ENCODE data around the gene DKK3.
A peak's percentile ranks its signal among the peaks of the same experiment; 100 is the strongest.

Gene DKK3

GRCh38 chr11:12003336-12003735 lies 5.1 kb downstream of the DKK3 start:
- DNase-seq = no peak

GRCh38 chr11:12001186-12001585 lies 7.2 kb downstream of the DKK3 start:
- peak; percentile 91 for DNase-seq

- no peak for DNase-seq
Observed at GRCh38 chr11:11998091-11998781, 10.2 kb downstream of the DKK3 start.

- DNase-seq = no peak
Observed at GRCh38 chr11:11997049-11997322, 11.4 kb downstream of the DKK3 start.

- DNase-seq = no peak
Observed at GRCh38 chr11:11996321-11997048, 11.9 kb downstream of the DKK3 start.

GRCh38 chr11:11995601-11996000 lies 12.8 kb downstream of the DKK3 start:
- no peak for DNase-seq

- no peak for DNase-seq
Observed at GRCh38 chr11:11993839-11994238, 14.6 kb downstream of the DKK3 start.

- no peak for DNase-seq
Observed at GRCh38 chr11:11992257-11993212, 15.9 kb downstream of the DKK3 start.

GRCh38 chr11:11989774-11990744 lies 18.4 kb downstream of the DKK3 start:
- DNase-seq = no peak

GRCh38 chr11:11988681-11989261 lies 19.7 kb downstream of the DKK3 start:
- no peak for DNase-seq

- no peak for DNase-seq
Observed at GRCh38 chr11:11988099-11988651, 20.3 kb downstream of the DKK3 start.

GRCh38 chr11:11987503-11988022 lies 20.9 kb downstream of the DKK3 start:
- no peak for DNase-seq

- no peak for DNase-seq
Observed at GRCh38 chr11:11985954-11986949, 22.2 kb downstream of the DKK3 start.

- DNase-seq = no peak
Observed at GRCh38 chr11:11985016-11985715, 23.3 kb downstream of the DKK3 start.

- DNase-seq = no peak
Observed at GRCh38 chr11:11984563-11984962, 23.9 kb downstream of the DKK3 start.

GRCh38 chr11:11983427-11983826 lies 25.0 kb downstream of the DKK3 start:
- DNase-seq = no peak

- DNase-seq = no peak
Observed at GRCh38 chr11:11982975-11983374, 25.5 kb downstream of the DKK3 start.

GRCh38 chr11:11982461-11982860 lies 26.0 kb downstream of the DKK3 start:
- no peak for DNase-seq

GRCh38 chr11:11981840-11982239 lies 26.6 kb downstream of the DKK3 start:
- DNase-seq = no peak

- DNase-seq = no peak
Observed at GRCh38 chr11:11981364-11981763, 27.1 kb downstream of the DKK3 start.

Data from NCI-H1105 treated with DMSO at 0.1 percent for 48 hours (cell line).